ENCODE results near the gene NEU4. TPM values are rescaled to one million over a fixed set of nuclear protein-coding genes. Genes with fewer than 3 reads are reported as not detected.

NEU4 gene
- total RNA-seq, 2 experiments from 2014 or later = 0.84 TPM; not detected in 1

DNA sequence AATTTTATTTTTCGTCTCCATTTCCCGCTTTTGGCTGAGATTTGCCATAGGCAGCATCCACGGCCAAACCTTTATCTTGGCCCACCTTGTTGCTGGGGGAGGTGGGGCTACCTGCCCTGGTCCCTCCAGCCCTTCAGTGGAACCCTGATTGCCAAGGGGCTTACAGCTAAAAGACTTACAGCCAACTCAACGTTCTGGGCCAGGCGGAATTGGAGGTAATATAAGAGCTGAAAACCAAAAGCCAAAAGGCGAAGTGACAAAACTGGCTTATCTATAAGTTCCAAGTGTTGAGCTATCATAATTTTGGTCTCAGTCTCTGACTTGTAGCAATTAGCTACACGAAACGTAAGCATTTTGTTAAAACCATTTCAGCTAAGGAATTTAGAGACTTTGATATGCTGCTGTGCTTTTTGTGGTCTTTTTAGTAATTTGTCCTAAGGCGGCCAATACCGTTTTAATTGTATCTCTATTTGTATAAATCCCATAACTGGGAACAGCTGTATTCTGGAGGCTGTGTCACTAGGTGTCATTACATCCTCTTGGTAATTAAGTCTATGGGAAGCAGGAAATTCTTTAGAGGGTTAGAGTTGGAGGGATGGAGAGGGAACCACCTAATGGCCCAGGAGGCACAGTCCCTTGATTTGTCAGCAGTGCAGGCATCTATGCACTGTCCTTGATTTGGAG lies 25.7 kb downstream of the NEU4 start:
- no peak overlapping the region for H3K4me3 ChIP-seq (ENCODE audit: low read depth, low read length, poor library complexity, severe bottlenecking)
- no TSS peak for BruUV-seq (replicated peaks)
- H3K4me2 ChIP-seq (ENCODE audit: low read length) = no peak overlapping the region
- H3K4me1 ChIP-seq (ENCODE audit: insufficient read depth, low read length, poor library complexity, severe bottlenecking) = no peaks in the 10 kb centered on the region
- H2AFZ ChIP-seq (ENCODE audit: low read length) = no peak overlapping the region
- no peaks in the 10 kb centered on the region for H3K9me3 ChIP-seq (ENCODE audit: low read length)
- DNase-seq (ENCODE audit: low spot score) = no peak
- no peaks in the 10 kb centered on the region for H3K36me3 ChIP-seq (ENCODE audit: insufficient read depth, low read length)
- no peak overlapping the region for H3K27ac ChIP-seq (ENCODE audit: low read depth, low read length, poor library complexity, severe bottlenecking)
- TF ChIP-seq EZH2phosphoT487 (IDR thresholded peaks at IDR 0.05; ENCODE audit: borderline replicate concordance, low read depth, low read length) = no peak
- TF ChIP-seq, protein P1, sequence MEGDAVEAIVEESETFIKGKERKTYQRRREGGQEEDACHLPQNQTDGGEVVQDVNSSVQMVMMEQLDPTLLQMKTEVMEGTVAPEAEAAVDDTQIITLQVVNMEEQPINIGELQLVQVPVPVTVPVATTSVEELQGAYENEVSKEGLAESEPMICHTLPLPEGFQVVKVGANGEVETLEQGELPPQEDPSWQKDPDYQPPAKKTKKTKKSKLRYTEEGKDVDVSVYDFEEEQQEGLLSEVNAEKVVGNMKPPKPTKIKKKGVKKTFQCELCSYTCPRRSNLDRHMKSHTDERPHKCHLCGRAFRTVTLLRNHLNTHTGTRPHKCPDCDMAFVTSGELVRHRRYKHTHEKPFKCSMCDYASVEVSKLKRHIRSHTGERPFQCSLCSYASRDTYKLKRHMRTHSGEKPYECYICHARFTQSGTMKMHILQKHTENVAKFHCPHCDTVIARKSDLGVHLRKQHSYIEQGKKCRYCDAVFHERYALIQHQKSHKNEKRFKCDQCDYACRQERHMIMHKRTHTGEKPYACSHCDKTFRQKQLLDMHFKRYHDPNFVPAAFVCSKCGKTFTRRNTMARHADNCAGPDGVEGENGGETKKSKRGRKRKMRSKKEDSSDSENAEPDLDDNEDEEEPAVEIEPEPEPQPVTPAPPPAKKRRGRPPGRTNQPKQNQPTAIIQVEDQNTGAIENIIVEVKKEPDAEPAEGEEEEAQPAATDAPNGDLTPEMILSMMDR (conservative IDR thresholded peaks at IDR 0.05; ENCODE audit: low read length) = no peak
- ChIA-PET CTCF (ENCODE audit: unreplicated experiment) (no interaction called here), POLR2A (no interaction called here)
- intact Hi-C loops (cut with micrococcal nuclease; ENCODE audit: unreplicated experiment) = no loop called here
- no peaks in the 10 kb centered on the region for H4K20me1 ChIP-seq (ENCODE audit: insufficient read depth, low read length)
- no peaks in the 10 kb centered on the region for H3K79me2 ChIP-seq (ENCODE audit: insufficient read depth, low read depth, low read length)
- no peaks in the 10 kb centered on the region for H3K9me2 ChIP-seq (ENCODE audit: insufficient read depth, low read length)

DNA sequence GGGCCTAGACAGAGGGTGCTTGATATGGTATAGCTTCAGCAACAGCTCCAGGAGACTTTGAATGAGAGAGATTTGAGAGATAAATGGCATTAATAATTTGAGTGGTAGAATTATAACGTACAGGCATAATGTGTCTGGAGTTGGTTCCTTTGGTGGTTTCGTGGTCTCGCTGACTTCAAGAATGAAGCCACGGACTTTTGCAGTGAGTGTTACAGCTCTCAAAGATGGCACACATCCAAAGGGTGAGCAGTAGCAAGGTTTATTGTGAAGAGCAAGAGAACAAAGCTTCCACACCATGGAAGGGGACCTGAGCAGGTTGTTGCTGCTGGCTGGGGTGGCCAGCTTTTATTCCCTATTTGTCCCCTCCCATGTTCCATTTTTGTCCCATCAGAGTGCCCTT lies 26.6 kb downstream of the NEU4 start:
- DNase-seq (ENCODE audit: low spot score) = no peak
- Histone ChIP-seq H3K4me3 (ENCODE audit: low read depth, low read length, poor library complexity, severe bottlenecking) (no peak overlapping the region), H3K27ac (ENCODE audit: low read depth, low read length, poor library complexity, severe bottlenecking) (no peak overlapping the region), H3K9me3 (ENCODE audit: low read length) (no peaks in the 10 kb centered on the region), H2AFZ (ENCODE audit: low read length) (no peak overlapping the region), H3K36me3 (ENCODE audit: insufficient read depth, low read length) (no peaks in the 10 kb centered on the region), H3K4me2 (ENCODE audit: low read length) (no peak overlapping the region), H4K20me1 (ENCODE audit: insufficient read depth, low read length) (no peaks in the 10 kb centered on the region), H3K4me1 (ENCODE audit: insufficient read depth, low read length, poor library complexity, severe bottlenecking) (no peaks in the 10 kb centered on the region), H3K9me2 (ENCODE audit: insufficient read depth, low read length) (no peaks in the 10 kb centered on the region), H3K79me2 (ENCODE audit: insufficient read depth, low read depth, low read length) (no peaks in the 10 kb centered on the region)
- BruUV-seq (replicated peaks) = no TSS peak
- ChIA-PET CTCF (ENCODE audit: unreplicated experiment) (no interaction called here), POLR2A (no interaction called here)
- no peak for TF ChIP-seq EZH2phosphoT487 (IDR thresholded peaks at IDR 0.05; ENCODE audit: borderline replicate concordance, low read depth, low read length)
- TF ChIP-seq, protein P1 (conservative IDR thresholded peaks at IDR 0.05; ENCODE audit: low read length) = no peak
- intact Hi-C loops (cut with micrococcal nuclease; ENCODE audit: unreplicated experiment) = no loop called here

DNA sequence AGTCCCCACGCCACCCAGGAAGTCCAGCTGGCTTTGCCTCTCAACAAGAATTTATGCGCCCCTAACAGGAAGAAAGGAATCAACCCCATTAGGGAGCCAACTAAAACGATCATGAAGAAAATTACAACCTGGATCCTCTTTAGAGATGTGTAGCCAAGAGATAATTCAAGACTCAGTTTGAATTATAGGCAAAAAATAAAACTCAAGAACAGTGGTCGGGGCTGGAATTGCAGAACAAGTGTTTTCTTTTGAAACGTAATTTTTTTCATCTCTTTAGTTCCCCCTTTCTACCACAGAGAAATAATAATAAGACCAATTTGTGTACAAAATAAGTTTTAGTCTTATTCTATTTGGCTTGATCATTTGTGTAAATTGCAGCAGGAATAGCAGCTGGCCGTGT lies 27.3 kb downstream of the NEU4 start:
- Histone ChIP-seq H3K9me3 (ENCODE audit: low read length) (no peaks in the 10 kb centered on the region), H3K9me2 (ENCODE audit: insufficient read depth, low read length) (no peaks in the 10 kb centered on the region), H3K36me3 (ENCODE audit: insufficient read depth, low read length) (no peaks in the 10 kb centered on the region), H3K4me3 (ENCODE audit: low read depth, low read length, poor library complexity, severe bottlenecking) (no peak overlapping the region), H4K20me1 (ENCODE audit: insufficient read depth, low read length) (no peaks in the 10 kb centered on the region), H3K79me2 (ENCODE audit: insufficient read depth, low read depth, low read length) (no peaks in the 10 kb centered on the region), H3K4me2 (ENCODE audit: low read length) (no peak overlapping the region), H3K4me1 (ENCODE audit: insufficient read depth, low read length, poor library complexity, severe bottlenecking) (no peaks in the 10 kb centered on the region), H3K27ac (ENCODE audit: low read depth, low read length, poor library complexity, severe bottlenecking) (no peak overlapping the region), H2AFZ (ENCODE audit: low read length) (no peak overlapping the region)
- BruUV-seq (replicated peaks) = no TSS peak
- intact Hi-C loops (cut with micrococcal nuclease; ENCODE audit: unreplicated experiment) = no loop called here
- TF ChIP-seq EZH2phosphoT487 (IDR thresholded peaks at IDR 0.05; ENCODE audit: borderline replicate concordance, low read depth, low read length) = no peak
- TF ChIP-seq, protein P1 (conservative IDR thresholded peaks at IDR 0.05; ENCODE audit: low read length) = peak; percentile 30; the same call in 1 of the 2 replicates
- POLR2A ChIA-PET = no interaction called here
- CTCF ChIA-PET (ENCODE audit: unreplicated experiment) = no interaction called here
- DNase-seq (ENCODE audit: low spot score) = no peak

Measured in OCI-LY7 (cell line).